Neural progenitor cell (in vitro differentiated cells): ENCODE results near the gene DUOX1.

Experiments used
- EZH2 ChIP-seq: fragments of 200-600 bp; sonication (generic); IDR thresholded peaks from 2 replicates; pipeline ENCODE4 v1.6.1; 2017; ENCODE audit warnings: antibody characterized with exemption, mild to moderate bottlenecking, moderate library complexity
- EZH2phosphoT487 ChIP-seq: fragments of 200-600 bp; sonication (generic); IDR thresholded peaks from 2 replicates; pipeline ENCODE4 v1.6.1; 2017; ENCODE audit warnings: antibody characterized with exemption
- TF ChIP-seq, protein P1 (sequence below): fragments of 200-600 bp; sonication (generic); IDR thresholded peaks from 2 replicates; pipeline ENCODE4 v1.5.1; 2017; ENCODE audit warnings: antibody characterized with exemption, mild to moderate bottlenecking

DNA sequence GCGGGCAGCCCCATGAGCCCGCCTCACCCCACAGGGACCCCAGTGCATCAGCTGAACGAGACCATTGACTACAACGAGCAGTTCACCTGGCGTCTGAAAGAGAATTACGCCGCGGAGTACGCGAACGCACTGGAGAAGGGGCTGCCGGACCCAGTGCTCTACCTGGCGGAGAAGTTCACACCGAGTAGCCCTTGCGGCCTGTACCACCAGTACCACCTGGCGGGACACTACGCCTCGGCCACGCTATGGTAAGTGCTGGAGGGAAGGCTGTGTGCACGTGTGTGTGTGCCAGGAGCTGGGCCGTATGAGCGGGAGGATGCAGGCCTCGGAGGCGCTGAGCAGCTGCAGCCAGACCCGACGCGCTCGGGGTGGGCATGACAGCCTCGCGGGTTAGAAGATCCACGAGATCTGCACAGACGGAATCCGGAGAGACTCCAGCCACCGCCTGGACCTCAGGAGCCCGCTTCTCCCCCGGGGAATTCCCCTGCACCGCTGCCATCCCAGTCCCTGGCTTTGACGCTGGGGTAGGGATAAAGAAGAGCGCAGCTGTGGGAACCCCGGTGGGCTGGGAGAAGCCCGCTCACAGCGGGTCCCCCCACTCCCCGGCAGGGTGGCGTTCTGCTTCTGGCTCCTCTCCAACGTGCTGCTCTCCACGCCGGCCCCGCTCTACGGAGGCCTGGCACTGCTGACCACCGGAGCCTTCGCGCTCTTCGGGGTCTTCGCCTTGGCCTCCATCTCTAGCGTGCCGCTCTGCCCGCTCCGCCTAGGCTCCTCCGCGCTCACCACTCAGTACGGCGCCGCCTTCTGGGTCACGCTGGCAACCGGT lies 13.1 kb upstream of the DUOX1 start:
- TF ChIP-seq, protein P1, sequence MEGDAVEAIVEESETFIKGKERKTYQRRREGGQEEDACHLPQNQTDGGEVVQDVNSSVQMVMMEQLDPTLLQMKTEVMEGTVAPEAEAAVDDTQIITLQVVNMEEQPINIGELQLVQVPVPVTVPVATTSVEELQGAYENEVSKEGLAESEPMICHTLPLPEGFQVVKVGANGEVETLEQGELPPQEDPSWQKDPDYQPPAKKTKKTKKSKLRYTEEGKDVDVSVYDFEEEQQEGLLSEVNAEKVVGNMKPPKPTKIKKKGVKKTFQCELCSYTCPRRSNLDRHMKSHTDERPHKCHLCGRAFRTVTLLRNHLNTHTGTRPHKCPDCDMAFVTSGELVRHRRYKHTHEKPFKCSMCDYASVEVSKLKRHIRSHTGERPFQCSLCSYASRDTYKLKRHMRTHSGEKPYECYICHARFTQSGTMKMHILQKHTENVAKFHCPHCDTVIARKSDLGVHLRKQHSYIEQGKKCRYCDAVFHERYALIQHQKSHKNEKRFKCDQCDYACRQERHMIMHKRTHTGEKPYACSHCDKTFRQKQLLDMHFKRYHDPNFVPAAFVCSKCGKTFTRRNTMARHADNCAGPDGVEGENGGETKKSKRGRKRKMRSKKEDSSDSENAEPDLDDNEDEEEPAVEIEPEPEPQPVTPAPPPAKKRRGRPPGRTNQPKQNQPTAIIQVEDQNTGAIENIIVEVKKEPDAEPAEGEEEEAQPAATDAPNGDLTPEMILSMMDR = no peak
- TF ChIP-seq EZH2 = peak; percentile 78
- peak; percentile 50 for TF ChIP-seq EZH2phosphoT487
